Esophagus muscularis mucosa (tissue), 4 donors: Measurements from ENCODE around the gene GNG11. TPM values are rescaled to one million over a fixed set of nuclear protein-coding genes. Genes with fewer than 3 reads are reported as not detected.
A peak's percentile ranks its signal among the peaks of the same experiment; 100 is the strongest.

Experiments used
- DNase-seq: peaks from one replicate; pipeline ENCODE4 v3.0.0-alpha.2; 2017; ENCODE audit errors: extremely low spot score
- H3K27ac ChIP-seq, 4 donors: fragments of 200-600 bp; sonication (generic); replicated peaks in 1 of 4; 1 replicate in 3 of 4; 2 replicates in 1 of 4; pipeline ENCODE4 v1.5.1; 2016 to 2019; ENCODE audit warnings: mild to moderate bottlenecking in 1 of 4
- H3K27me3 ChIP-seq, 4 donors: fragments of 200-600 bp; sonication (generic); one replicate each; pipeline versions ENCODE4 v1.5.1 to v1.6.0; 2016 to 2019
- H3K36me3 ChIP-seq, 4 donors: fragments of 200-600 bp; sonication (generic); one replicate each; pipeline ENCODE4 v1.5.1; 2016 to 2019
- H3K4me1 ChIP-seq, 4 donors: fragments of 200-600 bp; sonication (generic); one replicate each; pipeline ENCODE4 v1.5.1; 2016 to 2019
- H3K4me3 ChIP-seq, 4 donors: fragments of 200-600 bp; sonication (generic); 1 replicate in 2 of 4; 2 replicates in 2 of 4; pipeline ENCODE4 v1.5.1; 2016 to 2019; ENCODE audit warnings: mild to moderate bottlenecking in 4 of 4, moderate library complexity in 1 of 4
- H3K9me3 ChIP-seq, 4 donors: fragments of 200-600 bp; sonication (generic); 1 replicate in 3 of 4; 2 replicates in 1 of 4; pipeline ENCODE4 v1.5.1; 2016 to 2019
- EP300 ChIP-seq: sonication (generic); formaldehyde crosslinking; IDR thresholded peaks from one replicate; pipeline ENCODE4 v1.6.1; 2017; ENCODE audit warnings: antibody characterized with exemption
- POLR2A ChIP-seq: fragments of 450-650 bp; IDR thresholded peaks from one replicate; pipeline ENCODE4 v1.6.1; 2017; ENCODE audit warnings: antibody characterized with exemption, moderate library complexity, mild to moderate bottlenecking, low read depth
- POLR2AphosphoS5 ChIP-seq, 2 donors: sonication (generic); formaldehyde crosslinking; IDR thresholded peaks; one replicate each; pipeline ENCODE4 v1.6.1; 2017; ENCODE audit warnings: antibody characterized with exemption in 2 of 2
- WGBS: methylation state at CpG from one replicate; pipeline ENCODE4 v1.1.5; 2018; 5-methylcytosine and 5-hydroxymethylcytosine counted together
- intact Hi-C: fragments of 100-400 bp; cut with DNase I; formaldehyde crosslinking; loops from one replicate; pipeline ENCODE4 v1.15.1; 2023
- total RNA-seq, 4 donors: library from RNA; depleted of rRNA; stranded (reverse); fragments of >200 nt; gene quantifications; one replicate each; pipeline versions ENCODE4 v1.1.0 to v1.2.1, GENCODE V29; 2016
- TF ChIP-seq, protein P1 (sequence below), 3 experiments: fragments of 200-600 bp in 2 of 3; fragments of 450-650 bp in 1 of 3; sonication (generic) in 2 of 3; IDR thresholded peaks; one replicate each; pipeline ENCODE4 v1.5.1; 2017 to 2019; ENCODE audit warnings: antibody characterized with exemption in 3 of 3, mild to moderate bottlenecking in 2 of 3, moderate library complexity in 1 of 3

Gene GNG11
- total RNA-seq, 4 donors from 2014 or later: 19.9 to 26.0 (median 22.3) TPM

DNA sequence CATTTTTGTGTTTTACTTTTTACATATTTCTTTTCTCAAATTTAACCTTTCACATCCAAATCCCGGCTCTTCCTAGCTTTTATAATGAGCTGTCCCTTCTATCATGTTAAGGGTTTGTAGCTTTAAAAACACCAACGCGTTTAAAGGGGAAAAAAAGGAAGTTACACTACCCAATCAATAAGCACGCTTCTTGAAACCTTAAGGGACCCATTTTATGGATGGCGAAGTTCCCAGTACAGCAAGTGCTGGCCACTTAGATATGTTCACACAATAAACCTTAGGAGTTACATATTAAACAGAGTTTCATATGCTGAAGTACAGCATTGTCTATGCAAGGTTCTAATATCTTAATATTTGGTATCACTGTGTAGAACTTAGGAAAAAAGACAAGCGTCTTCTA, 1.8 kb downstream of the GNG11 start:
- H3K9me3 ChIP-seq: no peaks in the 10 kb centered on the region
- H3K27me3 ChIP-seq: no peaks in the 10 kb centered on the region
- H3K4me1 ChIP-seq: peaks cover 12 to 54% (median 50%) of the 10 kb centered on the region in 4 donors
- DNase-seq: no peak
- H3K36me3 ChIP-seq: peaks cover 0 to 13% (median 6%) of the 10 kb centered on the region in 4 donors
- TF ChIP-seq, protein P1, sequence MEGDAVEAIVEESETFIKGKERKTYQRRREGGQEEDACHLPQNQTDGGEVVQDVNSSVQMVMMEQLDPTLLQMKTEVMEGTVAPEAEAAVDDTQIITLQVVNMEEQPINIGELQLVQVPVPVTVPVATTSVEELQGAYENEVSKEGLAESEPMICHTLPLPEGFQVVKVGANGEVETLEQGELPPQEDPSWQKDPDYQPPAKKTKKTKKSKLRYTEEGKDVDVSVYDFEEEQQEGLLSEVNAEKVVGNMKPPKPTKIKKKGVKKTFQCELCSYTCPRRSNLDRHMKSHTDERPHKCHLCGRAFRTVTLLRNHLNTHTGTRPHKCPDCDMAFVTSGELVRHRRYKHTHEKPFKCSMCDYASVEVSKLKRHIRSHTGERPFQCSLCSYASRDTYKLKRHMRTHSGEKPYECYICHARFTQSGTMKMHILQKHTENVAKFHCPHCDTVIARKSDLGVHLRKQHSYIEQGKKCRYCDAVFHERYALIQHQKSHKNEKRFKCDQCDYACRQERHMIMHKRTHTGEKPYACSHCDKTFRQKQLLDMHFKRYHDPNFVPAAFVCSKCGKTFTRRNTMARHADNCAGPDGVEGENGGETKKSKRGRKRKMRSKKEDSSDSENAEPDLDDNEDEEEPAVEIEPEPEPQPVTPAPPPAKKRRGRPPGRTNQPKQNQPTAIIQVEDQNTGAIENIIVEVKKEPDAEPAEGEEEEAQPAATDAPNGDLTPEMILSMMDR (IDR thresholded peaks at IDR 0.05): no peak
- TF ChIP-seq POLR2A: no peak
- TF ChIP-seq EP300: no peak
- TF ChIP-seq POLR2AphosphoS5 (IDR thresholded peaks at IDR 0.05): no peak
- peak overlapping the region; percentile 60 to 72 (median 69) for H3K4me3 ChIP-seq
- H3K27ac ChIP-seq: peak overlapping the region; percentile 89 to 92 (median 90)
- intact Hi-C loops: no loop called here
- WGBS: 41% methylated on average over 6 of the region's 6 CpGs

DNA sequence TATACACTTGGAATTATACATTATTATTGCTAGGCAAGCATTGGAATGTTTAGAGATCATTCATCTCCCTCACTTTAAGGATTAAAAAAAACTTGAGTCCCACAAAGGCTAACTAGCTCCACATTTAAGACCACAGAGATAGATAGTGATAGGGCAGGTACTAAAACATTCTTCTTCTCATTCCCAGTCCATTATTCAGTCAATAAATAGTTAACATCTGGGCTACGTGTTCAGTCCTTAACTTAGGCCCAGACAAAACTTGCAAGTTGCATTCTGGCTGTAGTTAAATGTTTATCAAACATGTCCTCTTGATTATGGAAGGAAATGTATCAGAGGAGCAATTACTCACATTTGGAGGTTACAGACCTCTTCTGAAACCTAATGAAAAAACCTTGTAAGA, 2.4 kb downstream of the GNG11 start:
- Histone ChIP-seq H3K27ac (peak overlapping the region; percentile 89 to 92 (median 90)), H3K27me3 (no peaks in the 10 kb centered on the region), H3K4me1 (peaks cover 12 to 54% (median 50%) of the 10 kb centered on the region in 4 donors), H3K4me3 (peak overlapping the region; percentile 60 to 72 (median 69)), H3K36me3 (peaks cover 0 to 13% (median 6%) of the 10 kb centered on the region in 4 donors), H3K9me3 (no peaks in the 10 kb centered on the region)
- 16% methylated on average over 1 of the region's 1 CpG for WGBS
- no peak for TF ChIP-seq POLR2A
- no peak for TF ChIP-seq POLR2AphosphoS5 (IDR thresholded peaks at IDR 0.05)
- no peak for TF ChIP-seq EP300
- TF ChIP-seq, protein P1 (IDR thresholded peaks at IDR 0.05): no peak
- no peak for DNase-seq
- intact Hi-C loops: no loop called here

DNA sequence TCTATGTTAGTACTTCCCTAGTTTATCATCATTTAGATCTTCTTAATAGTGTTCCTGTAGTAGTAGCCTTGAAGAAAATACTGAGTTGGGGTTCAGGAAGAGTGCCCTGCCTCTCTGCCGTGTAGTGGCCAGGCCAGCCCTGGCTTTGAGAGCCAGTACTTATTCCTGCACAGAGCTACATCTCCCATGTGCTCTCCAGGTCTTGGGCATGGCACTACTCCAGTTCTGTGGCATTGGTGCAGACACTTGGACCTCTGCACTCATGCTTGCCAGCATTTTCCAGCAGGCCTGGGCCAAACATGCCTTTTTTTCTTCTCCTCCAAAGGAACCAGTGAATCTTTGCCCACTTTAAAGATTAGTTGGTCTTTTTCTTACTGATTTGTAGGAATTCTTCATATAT, 5.3 kb downstream of the GNG11 start:
- peaks cover 8 to 40% (median 36%) of the 10 kb centered on the region in 4 donors for H3K4me1 ChIP-seq
- DNase-seq: no peak
- H3K4me3 ChIP-seq: no peak overlapping the region
- no peaks in the 10 kb centered on the region for H3K9me3 ChIP-seq
- peaks cover 0 to 13% (median 6%) of the 10 kb centered on the region in 4 donors for H3K36me3 ChIP-seq
- intact Hi-C loops: no loop called here
- 45% methylated on average over 1 of the region's 1 CpG for WGBS
- TF ChIP-seq POLR2AphosphoS5 (IDR thresholded peaks at IDR 0.05) (no peak), POLR2A (no peak), EP300 (no peak)
- TF ChIP-seq, protein P1 (IDR thresholded peaks at IDR 0.05): no peak
- no peaks in the 10 kb centered on the region for H3K27me3 ChIP-seq
- peak overlapping the region in 3 of 4 donors; percentile 36 to 68 (median 43) for H3K27ac ChIP-seq

DNA sequence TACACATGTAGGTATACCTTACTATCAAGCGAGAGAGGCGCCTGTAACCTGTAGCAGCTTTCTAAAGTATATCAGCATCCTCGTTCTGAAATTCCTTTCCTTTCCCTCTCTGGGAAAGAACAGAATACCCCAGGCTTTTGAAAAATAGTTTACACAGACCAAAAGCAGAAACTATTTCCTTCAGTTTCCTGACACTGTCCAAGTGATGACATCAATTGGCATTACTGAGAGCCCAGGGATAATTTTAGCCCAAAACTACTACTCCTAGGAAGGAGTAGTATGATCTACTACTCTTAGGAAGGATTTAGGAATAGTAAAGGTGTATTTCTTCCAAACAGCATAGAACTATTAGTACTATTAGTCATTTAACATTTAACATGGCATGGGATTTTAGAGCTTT, 6.0 kb downstream of the GNG11 start:
- no peaks in the 10 kb centered on the region for H3K9me3 ChIP-seq
- intact Hi-C loops: no loop called here
- WGBS: 71% methylated on average over 3 of the region's 3 CpGs

More for the DNA sequence above, 6.0 kb downstream of the GNG11 start:
- DNase-seq: no peak
- no peaks in the 10 kb centered on the region for H3K27me3 ChIP-seq
- H3K36me3 ChIP-seq: peaks cover 0 to 13% (median 6%) of the 10 kb centered on the region in 4 donors
- no peak for TF ChIP-seq EP300
- TF ChIP-seq POLR2AphosphoS5 (IDR thresholded peaks at IDR 0.05): no peak
- TF ChIP-seq POLR2A: no peak
- TF ChIP-seq, protein P1 (IDR thresholded peaks at IDR 0.05): no peak
- peak overlapping the region; percentile 13 to 68 (median 40) for H3K27ac ChIP-seq
- H3K4me1 ChIP-seq: peaks cover 8 to 40% (median 35%) of the 10 kb centered on the region in 4 donors
- no peak overlapping the region for H3K4me3 ChIP-seq
